ENCODE measurements around the gene ARG2.

ARG2 gene

GRCh38 chr14:67694791-67695393 lies 75.2 kb downstream of the ARG2 start:
- DNase-seq: no peak

- peak; percentile 35 for DNase-seq
Observed at GRCh38 chr14:67695394-67695949, 75.8 kb downstream of the ARG2 start, which contains the start of gene RDH11. Gene RDH11, minus strand, starts transcription at chr14:67695764. Its CDS starts 61 bp downstream, at chr14:67695703.

GRCh38 chr14:67697006-67697405 lies 77.3 kb downstream of the ARG2 start:
- no peak for DNase-seq

DNA sequence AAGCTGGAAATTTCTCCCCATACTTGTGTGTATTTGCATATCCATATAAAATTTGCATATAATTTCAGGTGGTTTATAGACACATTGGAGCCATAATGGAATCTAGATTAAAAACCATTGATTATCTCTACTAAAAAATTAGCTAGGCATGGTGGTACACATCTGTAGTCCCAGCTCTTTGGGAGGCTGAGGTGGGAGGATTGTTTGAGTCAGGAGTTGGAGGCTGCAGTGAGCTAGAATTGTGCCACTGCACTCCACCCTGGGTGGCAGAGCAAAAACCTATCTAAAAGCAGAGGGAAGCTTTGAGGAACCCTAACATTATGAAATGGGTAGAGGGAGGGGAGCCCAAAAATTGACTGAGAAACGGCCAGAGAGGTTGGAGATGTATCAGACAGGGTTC lies 78.5 kb downstream of the ARG2 start:
- DNase-seq: no peak
